Tibial artery (tissue), 4 donors: Measurements from ENCODE around the gene FUZ.

Source experiments
- DNase-seq, 2 donors: peaks; one replicate each; pipeline ENCODE4 v3.0.0-alpha.2; 2019
- H3K27ac ChIP-seq, 2 donors: fragments of 200-600 bp; sonication (generic) in 1 of 2; 1 replicate in 1 of 2; 2 replicates in 1 of 2; pipeline ENCODE4 v1.5.1; 2018 to 2019; ENCODE audit warnings: mild to moderate bottlenecking in 1 of 2
- H3K27me3 ChIP-seq, 2 donors: fragments of 200-600 bp; sonication (generic) in 1 of 2; one replicate each; pipeline versions ENCODE4 v1.5.1 to v1.6.0; 2016 to 2019
- H3K36me3 ChIP-seq, 3 donors: fragments of 200-600 bp; sonication (generic) in 2 of 3; one replicate each; pipeline ENCODE4 v1.5.1; 2016 to 2019; ENCODE audit warnings: mild to moderate bottlenecking in 2 of 3
- H3K4me1 ChIP-seq, 4 donors: fragments of 200-600 bp; sonication (generic) in 2 of 4; 1 replicate in 3 of 4; 2 replicates in 1 of 4; pipeline ENCODE4 v1.5.1; 2016 to 2019
- H3K4me3 ChIP-seq, 2 donors: fragments of 200-600 bp; sonication (generic) in 1 of 2; 1 replicate in 1 of 2; 2 replicates in 1 of 2; pipeline ENCODE4 v1.5.1; 2018 to 2019; ENCODE audit warnings: mild to moderate bottlenecking in 2 of 2
- H3K9me3 ChIP-seq, 3 donors: fragments of 200-600 bp; sonication (generic) in 1 of 3; one replicate each; pipeline ENCODE4 v1.5.1; 2016 to 2019
- CTCF ChIP-seq, 2 experiments: fragments of 200-600 bp in 1 of 2; fragments of 450-650 bp in 1 of 2; IDR thresholded peaks; one replicate each; pipeline ENCODE4 v1.5.1; 2017 to 2019; ENCODE audit warnings: antibody characterized with exemption in 2 of 2, mild to moderate bottlenecking in 1 of 2, moderate library complexity in 1 of 2
- intact Hi-C: fragments of 100-400 bp; cut with DNase I; formaldehyde crosslinking; loops from one replicate; pipeline ENCODE4 v1.15.0; 2023; ENCODE audit warnings: low total_unique reads

The FUZ gene

GRCh38 chr19:49790866-49791265, 22.2 kb downstream of the FUZ start:
- no peak for TF ChIP-seq CTCF (IDR thresholded peaks at IDR 0.05)
- H3K27ac ChIP-seq, result no peak overlapping the region
- H3K4me3 ChIP-seq, result no peak overlapping the region
- DNase-seq, result peak in 1 of 2 donors; percentile 60
- no peaks in the 10 kb centered on the region for H3K9me3 ChIP-seq
- H3K27me3 ChIP-seq, result no peaks in the 10 kb centered on the region
- H3K36me3 ChIP-seq, result peaks cover 41 to 98% (median 72%) of the 10 kb centered on the region in 3 donors
- H3K4me1 ChIP-seq, result peaks cover 0 to 4% (median 0%) of the 10 kb centered on the region in 4 donors
- intact Hi-C loops, result no loop called here

- H3K36me3 ChIP-seq, result peaks cover 27 to 96% (median 56%) of the 10 kb centered on the region in 3 donors
- H3K4me1 ChIP-seq, result peaks cover 0 to 4% (median 0%) of the 10 kb centered on the region in 4 donors
- DNase-seq, result no peak
- no peak for TF ChIP-seq CTCF (IDR thresholded peaks at IDR 0.05)
- no peaks in the 10 kb centered on the region for H3K27me3 ChIP-seq
- no peak overlapping the region for H3K27ac ChIP-seq
- intact Hi-C loops, result no loop called here
- H3K4me3 ChIP-seq, result no peak overlapping the region
- H3K9me3 ChIP-seq, result no peaks in the 10 kb centered on the region
These were observed 24.2 kb downstream of the FUZ start for GRCh38 chr19:49788857-49789256.

GRCh38 chr19:49787746-49788145, 25.3 kb downstream of the FUZ start:
- no peak overlapping the region for H3K4me3 ChIP-seq
- intact Hi-C loops, result no loop called here
- no peak overlapping the region for H3K27ac ChIP-seq
- TF ChIP-seq CTCF (IDR thresholded peaks at IDR 0.05), result no peak
- peaks cover 0 to 4% (median 0%) of the 10 kb centered on the region in 4 donors for H3K4me1 ChIP-seq
- H3K36me3 ChIP-seq, result peaks cover 27 to 96% (median 57%) of the 10 kb centered on the region in 3 donors
- no peaks in the 10 kb centered on the region for H3K9me3 ChIP-seq
- H3K27me3 ChIP-seq, result no peaks in the 10 kb centered on the region
- no peak for DNase-seq

GRCh38 chr19:49786376-49786820, 26.7 kb downstream of the FUZ start:
- Histone ChIP-seq H3K4me1 (peaks cover 0 to 4% (median 0%) of the 10 kb centered on the region in 4 donors), H3K4me3 (no peak overlapping the region), H3K27ac (peak overlapping the region; percentile 2 to 5), H3K27me3 (no peaks in the 10 kb centered on the region), H3K9me3 (no peaks in the 10 kb centered on the region), H3K36me3 (peaks cover 24 to 96% (median 58%) of the 10 kb centered on the region in 3 donors)
- peak; percentile 51 to 69 for DNase-seq
- intact Hi-C loops, result no loop called here
- no peak for TF ChIP-seq CTCF (IDR thresholded peaks at IDR 0.05)

- peaks cover 20 to 59% (median 32%) of the 10 kb centered on the region in 3 donors for H3K36me3 ChIP-seq
- H3K27ac ChIP-seq, result no peak overlapping the region
- no peaks in the 10 kb centered on the region for H3K9me3 ChIP-seq
- no peak for DNase-seq
- H3K27me3 ChIP-seq, result no peaks in the 10 kb centered on the region
- TF ChIP-seq CTCF (IDR thresholded peaks at IDR 0.05), result no peak
- no peak overlapping the region for H3K4me3 ChIP-seq
- intact Hi-C loops, result no loop called here
- H3K4me1 ChIP-seq, result peaks cover 0 to 4% (median 0%) of the 10 kb centered on the region in 4 donors
These were observed 30.6 kb downstream of the FUZ start for GRCh38 chr19:49782515-49782914.

DNA sequence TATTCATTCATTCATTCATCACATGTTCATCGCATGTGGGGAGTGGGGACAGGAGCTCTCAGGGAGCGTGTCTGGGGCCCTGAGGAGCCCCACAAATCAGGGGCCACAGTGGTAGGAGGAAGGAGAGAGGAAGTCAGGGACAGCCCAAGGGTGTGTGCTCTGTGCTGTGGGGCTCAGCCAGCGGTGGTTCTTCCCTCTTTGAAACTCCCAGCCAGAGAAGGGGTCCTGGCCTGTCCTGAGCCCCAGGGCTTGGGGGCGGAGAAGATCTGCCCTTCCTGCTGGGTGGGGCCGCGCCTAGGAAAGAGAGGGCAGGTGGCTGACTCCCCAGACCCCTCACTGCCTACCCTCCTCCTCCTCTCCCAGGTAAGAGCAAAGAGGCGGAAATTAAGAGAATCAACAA, 31.7 kb downstream of the FUZ start:
- no peaks in the 10 kb centered on the region for H3K27me3 ChIP-seq
- intact Hi-C loops, result no loop called here
- no peaks in the 10 kb centered on the region for H3K9me3 ChIP-seq
- TF ChIP-seq CTCF (IDR thresholded peaks at IDR 0.05), result no peak
- H3K4me3 ChIP-seq, result no peak overlapping the region
- peaks cover 18 to 50% (median 31%) of the 10 kb centered on the region in 3 donors for H3K36me3 ChIP-seq
- H3K4me1 ChIP-seq, result no peaks in the 10 kb centered on the region
- H3K27ac ChIP-seq, result no peak overlapping the region
- peak in 1 of 2 donors; percentile 54 for DNase-seq
